Lower leg skin (tissue), 4 donors: Measurements from ENCODE around the gene SEC16A. TPM values are rescaled to one million over a fixed set of nuclear protein-coding genes. Genes with fewer than 3 reads are reported as not detected.

Experiments
- DNase-seq, 2 donors: peaks; one replicate each; pipeline ENCODE4 v3.0.0-alpha.2; 2019; ENCODE audit warnings: low spot score in 2 of 2
- H3K4me3 ChIP-seq: fragments of 200-600 bp; sonication (generic); 2 replicates; pipeline ENCODE4 v1.5.1; 2017; ENCODE audit warnings: mild to moderate bottlenecking, low read depth; ENCODE audit not compliant: poor library complexity, severe bottlenecking
- POLR2A ChIP-seq, 2 donors: fragments of 450-650 bp; IDR thresholded peaks; one replicate each; pipeline ENCODE4 v1.6.1; 2016 to 2017; ENCODE audit warnings: antibody characterized with exemption in 2 of 2, mild to moderate bottlenecking in 1 of 2, moderate library complexity in 1 of 2
- WGBS, 2 donors: methylation state at CpG; one replicate each; pipeline ENCODE4 v1.1.5; 2018; 5-methylcytosine and 5-hydroxymethylcytosine counted together
- intact Hi-C: fragments of 100-400 bp; cut with DNase I; formaldehyde crosslinking; loops from one replicate; pipeline ENCODE4 v1.15.0; 2023; ENCODE audit warnings: low total_unique reads
- total RNA-seq, 4 donors: library from RNA; depleted of rRNA; stranded (reverse); fragments of >200 nt; gene quantifications; one replicate each; pipeline ENCODE4 v1.1.0, GENCODE V29; 2016
- TF ChIP-seq, protein P1 (sequence below), 3 donors: fragments of 450-650 bp; IDR thresholded peaks; one replicate each; pipeline ENCODE4 v1.5.1; 2016; ENCODE audit warnings: antibody characterized with exemption in 3 of 3, mild to moderate bottlenecking in 3 of 3, moderate library complexity in 2 of 3

The SEC16A gene
- total RNA-seq, 4 donors from 2014 or later = 58.4 to 77.8 (median 58.5) TPM

DNA sequence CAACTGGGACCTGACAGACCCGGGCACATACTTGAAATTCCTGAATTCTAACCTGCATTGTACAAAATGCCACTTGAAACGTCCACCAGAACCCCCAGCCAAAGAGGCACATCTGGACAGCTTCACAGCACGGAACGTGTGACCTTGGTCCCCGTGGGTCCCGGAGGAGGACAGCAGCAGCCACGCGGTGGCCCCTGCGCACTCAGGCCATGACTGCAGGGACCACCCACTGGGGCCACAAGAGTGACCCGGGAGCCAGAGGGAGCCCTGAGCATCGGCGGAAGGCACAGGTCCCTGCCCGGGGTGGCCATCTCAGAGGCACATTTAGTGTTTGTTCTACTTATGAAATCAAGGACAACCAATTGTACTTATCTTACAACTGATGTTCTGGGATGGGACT lies 80.8 kb downstream of the SEC16A start:
- H3K4me3 ChIP-seq = no peak overlapping the region
- 79 to 80% methylated on average over 11 to 13 of the region's 13 CpGs for WGBS, 2 donors
- intact Hi-C loops = no loop called here
- DNase-seq = no peak
- TF ChIP-seq, protein P1, sequence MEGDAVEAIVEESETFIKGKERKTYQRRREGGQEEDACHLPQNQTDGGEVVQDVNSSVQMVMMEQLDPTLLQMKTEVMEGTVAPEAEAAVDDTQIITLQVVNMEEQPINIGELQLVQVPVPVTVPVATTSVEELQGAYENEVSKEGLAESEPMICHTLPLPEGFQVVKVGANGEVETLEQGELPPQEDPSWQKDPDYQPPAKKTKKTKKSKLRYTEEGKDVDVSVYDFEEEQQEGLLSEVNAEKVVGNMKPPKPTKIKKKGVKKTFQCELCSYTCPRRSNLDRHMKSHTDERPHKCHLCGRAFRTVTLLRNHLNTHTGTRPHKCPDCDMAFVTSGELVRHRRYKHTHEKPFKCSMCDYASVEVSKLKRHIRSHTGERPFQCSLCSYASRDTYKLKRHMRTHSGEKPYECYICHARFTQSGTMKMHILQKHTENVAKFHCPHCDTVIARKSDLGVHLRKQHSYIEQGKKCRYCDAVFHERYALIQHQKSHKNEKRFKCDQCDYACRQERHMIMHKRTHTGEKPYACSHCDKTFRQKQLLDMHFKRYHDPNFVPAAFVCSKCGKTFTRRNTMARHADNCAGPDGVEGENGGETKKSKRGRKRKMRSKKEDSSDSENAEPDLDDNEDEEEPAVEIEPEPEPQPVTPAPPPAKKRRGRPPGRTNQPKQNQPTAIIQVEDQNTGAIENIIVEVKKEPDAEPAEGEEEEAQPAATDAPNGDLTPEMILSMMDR (IDR thresholded peaks at IDR 0.05) = no peak
- TF ChIP-seq POLR2A (IDR thresholded peaks at IDR 0.05) = no peak

DNA sequence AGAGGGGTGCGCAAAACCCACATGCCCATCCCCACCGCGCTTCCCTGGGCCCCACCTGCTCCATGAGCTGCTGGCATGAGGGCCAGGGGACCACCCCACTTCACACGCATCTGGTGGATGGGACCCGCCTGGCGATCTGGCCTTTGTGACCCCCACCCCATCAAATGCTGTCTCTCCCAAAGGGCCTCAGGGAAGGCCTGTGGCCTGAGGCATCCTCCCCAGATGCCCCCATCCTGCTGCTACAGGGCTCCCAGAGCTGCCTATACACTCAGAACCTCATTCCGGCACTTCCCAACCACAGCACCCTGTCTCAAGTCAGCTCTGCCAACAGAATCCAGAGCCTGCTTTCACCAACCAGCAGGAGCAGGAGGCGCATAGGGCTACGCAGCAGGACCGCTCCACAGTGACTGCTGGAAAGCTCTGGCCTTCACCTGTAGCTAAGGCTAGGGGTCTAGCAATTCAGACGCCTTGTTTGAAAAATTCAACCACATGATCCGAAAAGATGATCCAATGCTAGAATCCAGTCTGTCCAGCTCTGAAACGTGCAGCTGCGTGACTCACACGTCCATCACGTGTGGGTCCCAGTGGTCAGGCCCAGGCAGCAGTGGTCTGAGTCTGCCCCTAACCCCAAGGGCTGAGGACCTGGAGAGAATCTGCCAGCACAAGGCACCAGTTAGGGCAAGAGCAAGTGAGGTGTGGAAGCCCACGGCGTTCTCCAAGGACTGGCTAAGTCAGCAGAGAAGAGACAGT lies 81.5 kb downstream of the SEC16A start:
- intact Hi-C loops = no loop called here
- no peak for DNase-seq
- TF ChIP-seq POLR2A (IDR thresholded peaks at IDR 0.05) = no peak
- TF ChIP-seq, protein P1 (IDR thresholded peaks at IDR 0.05) = no peak
- no peak overlapping the region for H3K4me3 ChIP-seq
- 88 to 90% methylated on average over 18 of the region's 18 CpGs for WGBS, 2 donors

DNA sequence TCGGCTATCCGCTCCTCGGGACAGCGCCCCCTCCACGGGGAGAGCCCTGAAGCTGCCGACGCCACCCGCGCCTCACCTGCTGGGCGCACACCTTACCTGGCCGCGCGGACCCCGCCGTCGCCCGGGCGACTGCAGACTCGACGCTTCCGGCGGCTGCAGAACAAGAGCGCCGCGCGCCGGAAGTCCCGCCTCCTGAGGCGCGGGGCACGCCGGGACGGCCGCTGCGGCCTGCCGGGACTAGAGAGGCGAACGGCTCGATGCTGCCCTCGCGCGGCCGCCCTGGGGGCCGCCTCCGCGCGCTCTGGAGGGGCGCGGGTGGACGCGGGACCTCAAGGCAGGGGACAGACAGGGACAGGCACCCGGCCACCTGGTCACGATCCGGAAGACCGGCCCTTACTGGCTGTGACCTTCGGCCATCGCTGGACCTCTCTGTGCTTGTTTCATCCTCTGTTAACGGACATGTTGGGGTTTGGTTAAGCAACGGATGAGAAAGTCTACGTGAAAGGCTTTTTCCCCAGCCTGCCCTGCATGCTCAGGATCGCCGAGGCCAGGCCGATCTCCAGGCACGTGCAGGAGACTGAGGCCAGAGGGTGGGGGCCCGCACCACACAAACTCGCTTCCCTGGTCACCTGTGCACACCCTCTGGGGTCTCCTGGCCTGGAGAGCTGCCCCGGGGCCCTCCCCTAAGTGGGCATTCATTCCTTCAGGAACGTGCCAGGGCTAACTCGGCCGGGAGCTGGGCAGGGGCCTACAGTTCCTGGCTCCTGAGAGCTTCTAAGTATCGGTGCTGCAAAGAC lies 82.6 kb downstream of the SEC16A start, which contains the start of gene SNAPC4:
TSS of gene SNAPC4 (minus strand) at position 133 of the 797 bp plus-strand sequence. CDS start 1,742 bp downstream, outside the sequence.
- intact Hi-C loops = no loop called here
- peak; percentile 71 to 95 for DNase-seq
- 7 to 16% methylated on average over 16 to 60 of the region's 71 CpGs for WGBS, 2 donors

DNA sequence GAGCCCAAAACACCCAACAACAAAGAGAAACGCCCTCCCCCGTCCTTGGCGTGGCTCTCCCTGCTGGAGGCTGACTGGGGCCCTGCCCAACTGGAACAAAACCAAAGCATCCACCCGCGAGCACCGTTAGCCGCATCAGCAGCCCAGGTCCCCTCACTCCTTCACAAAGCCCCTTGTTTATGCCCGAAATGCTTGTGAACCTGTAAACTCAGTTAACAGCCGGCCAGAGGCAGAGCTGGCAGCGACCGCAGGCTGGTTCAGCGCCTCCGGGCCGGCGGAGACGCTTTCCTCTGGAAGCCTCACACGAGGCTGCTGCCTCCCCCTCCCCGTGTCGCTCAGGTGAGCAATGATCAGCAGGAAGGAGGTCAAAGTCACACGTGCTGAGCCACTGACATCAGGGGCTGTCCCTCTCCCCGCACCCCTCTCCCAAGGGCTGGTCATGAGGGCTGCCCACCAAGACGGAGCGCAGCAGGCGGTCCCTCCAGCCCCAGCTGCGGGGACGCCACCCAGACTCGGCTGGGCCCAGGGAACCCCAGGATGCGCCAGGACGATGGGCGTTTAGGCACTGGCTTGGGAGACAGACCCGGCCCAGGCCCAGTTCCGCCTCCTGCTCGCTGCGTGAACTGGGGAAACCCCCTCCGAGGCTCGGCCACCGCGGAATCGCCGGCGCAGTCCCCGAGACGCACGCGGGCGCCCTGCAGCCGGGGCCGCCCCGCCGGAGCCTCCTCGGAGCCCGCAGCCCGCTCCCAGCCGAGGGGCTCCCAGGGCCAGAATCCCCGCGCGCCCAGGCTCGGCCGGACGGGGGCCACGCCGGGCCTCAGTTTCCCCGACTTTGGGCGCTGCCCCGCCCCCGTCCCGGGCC lies 83.4 kb downstream of the SEC16A start:
- intact Hi-C loops = no loop called here
- TF ChIP-seq, protein P1 (IDR thresholded peaks at IDR 0.05) = no peak
- WGBS, 2 donors = 1 to 2% methylated on average over 25 to 33 of the region's 67 CpGs
- no peak for DNase-seq
- H3K4me3 ChIP-seq = peak overlapping the region; percentile 73

More for the DNA sequence above, 82.6 kb downstream of the SEC16A start, which contains the start of gene SNAPC4:
- H3K4me3 ChIP-seq = peak within 1 kb of the TSS; percentile 73
- no peak for TF ChIP-seq POLR2A (IDR thresholded peaks at IDR 0.05)
- TF ChIP-seq, protein P1 (IDR thresholded peaks at IDR 0.05) = no peak

DNA sequence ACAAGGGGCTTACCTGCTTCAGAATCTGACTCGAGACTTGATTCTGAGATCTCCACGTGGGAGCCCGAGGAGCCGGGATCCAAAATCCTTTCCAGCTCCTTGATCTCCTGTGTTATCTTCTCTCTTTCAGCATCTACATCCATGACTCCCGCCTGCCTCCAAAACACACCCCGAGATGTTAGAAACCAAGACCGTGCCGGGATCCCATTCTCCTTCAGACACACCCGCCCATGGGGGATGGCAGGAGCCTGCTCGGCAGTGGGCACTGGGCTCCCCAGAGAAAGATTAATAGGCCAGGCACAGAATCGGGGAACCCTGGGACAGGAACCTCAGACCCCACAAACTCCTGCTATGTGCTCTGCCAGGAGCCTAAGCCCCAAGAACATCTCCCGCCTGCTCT lies 84.6 kb downstream of the SEC16A start:
- no peak for DNase-seq
- intact Hi-C loops = no loop called here
- 94 to 97% methylated on average over 12 of the region's 12 CpGs for WGBS, 2 donors
- no peak for TF ChIP-seq POLR2A (IDR thresholded peaks at IDR 0.05)
- TF ChIP-seq, protein P1 (IDR thresholded peaks at IDR 0.05) = no peak
- no peak overlapping the region for H3K4me3 ChIP-seq
